H9 (cell line): Measurements from ENCODE around the gene C4orf36. TPM values are rescaled to one million over a fixed set of nuclear protein-coding genes. Genes with fewer than 3 reads are reported as not detected.

Source experiments
- DNase-seq: peaks from one replicate; pipeline ENCODE4 v3.0.0-alpha.2; 2017
- H2AFZ ChIP-seq: one replicate; pipeline ENCODE4 v1.6.1; 2013; ENCODE audit warnings: mild to moderate bottlenecking, low read length, control low read depth, moderate library complexity
- H2AK5ac ChIP-seq: 2 replicates; pipeline ENCODE4 v1.6.1; 2013; ENCODE audit warnings: low read length, control low read depth, mixed read lengths; ENCODE audit not compliant: insufficient read length
- H2BK120ac ChIP-seq: one replicate; pipeline ENCODE4 v1.6.1; 2013; ENCODE audit warnings: low read depth, mild to moderate bottlenecking, low read length, control low read depth, inconsistent platforms; ENCODE audit not compliant: poor library complexity, severe bottlenecking
- H2BK12ac ChIP-seq: 2 replicates; pipeline ENCODE4 v1.6.1; 2013; ENCODE audit warnings: low read length, control low read depth, mixed read lengths, low read depth; ENCODE audit not compliant: insufficient read length
- H2BK15ac ChIP-seq: 2 replicates; pipeline ENCODE4 v1.6.1; 2013; ENCODE audit warnings: low read depth, low read length, control low read depth
- H2BK20ac ChIP-seq: one replicate; pipeline ENCODE4 v1.6.1; 2013; ENCODE audit warnings: low read depth, mild to moderate bottlenecking, low read length, control low read depth, inconsistent platforms; ENCODE audit not compliant: poor library complexity, severe bottlenecking
- H2BK5ac ChIP-seq: 2 replicates; pipeline ENCODE4 v1.6.1; 2013; ENCODE audit warnings: low read length, control low read depth, mixed read lengths; ENCODE audit not compliant: insufficient read length
- H3K14ac ChIP-seq: 2 replicates; pipeline ENCODE4 v1.6.1; 2013; ENCODE audit warnings: low read length, control low read depth; ENCODE audit not compliant: insufficient read depth
- H3K18ac ChIP-seq: 2 replicates; pipeline ENCODE4 v1.6.1; 2013; ENCODE audit warnings: low read depth, mild to moderate bottlenecking, mixed read lengths, low read length, control low read depth; ENCODE audit not compliant: insufficient read length
- H3K23ac ChIP-seq: 2 replicates; pipeline ENCODE4 v1.6.1; 2013; ENCODE audit warnings: low read length, control low read depth, mixed read lengths, low read depth; ENCODE audit not compliant: insufficient read length
- H3K23me2 ChIP-seq: 2 replicates; pipeline ENCODE4 v1.6.1; 2013; ENCODE audit warnings: low read depth, mild to moderate bottlenecking, mixed read lengths, low read length, control low read depth; ENCODE audit not compliant: insufficient read length, poor library complexity, severe bottlenecking
- H3K27ac ChIP-seq: 2 replicates; pipeline ENCODE4 v1.5.1; 2013; ENCODE audit warnings: low read length, control low read depth, mixed read lengths, low read depth; ENCODE audit not compliant: insufficient read length
- H3K27me3 ChIP-seq: 2 replicates; pipeline ENCODE4 v1.6.1; 2013; ENCODE audit warnings: low read length, control low read depth, inconsistent platforms; ENCODE audit not compliant: insufficient read depth
- H3K4ac ChIP-seq: 2 replicates; pipeline ENCODE4 v1.6.1; 2013; ENCODE audit warnings: low read depth, mild to moderate bottlenecking, control low read depth, inconsistent platforms, low read length, moderate library complexity
- H3K4me1 ChIP-seq: 2 replicates; pipeline ENCODE4 v1.6.1; 2013; ENCODE audit warnings: low read length, control low read depth, inconsistent platforms; ENCODE audit not compliant: insufficient read depth
- H3K4me2 ChIP-seq: 2 replicates; pipeline ENCODE4 v1.6.1; 2013; ENCODE audit warnings: low read length, control low read depth, mixed read lengths; ENCODE audit not compliant: insufficient read length, insufficient read depth
- H3K56ac ChIP-seq: 2 replicates; pipeline ENCODE4 v1.6.1; 2013; ENCODE audit warnings: low read depth, mild to moderate bottlenecking, mixed read lengths, low read length, control low read depth; ENCODE audit not compliant: insufficient read length
- H3K79me1 ChIP-seq: 2 replicates; pipeline ENCODE4 v1.6.1; 2013; ENCODE audit warnings: low read depth, mild to moderate bottlenecking, moderate library complexity, low read length, control low read depth, inconsistent platforms; ENCODE audit not compliant: insufficient read depth, poor library complexity, severe bottlenecking
- H3K79me2 ChIP-seq: 2 replicates; pipeline ENCODE4 v1.6.1; 2013; ENCODE audit warnings: low read length, control low read depth, inconsistent platforms; ENCODE audit not compliant: insufficient read depth
- H3K9ac ChIP-seq: 2 replicates; pipeline ENCODE4 v1.6.1; 2013; ENCODE audit warnings: low read length, control low read depth, mixed read lengths; ENCODE audit not compliant: insufficient read length; ENCODE audit errors: extremely low read depth
- H3K9me3 ChIP-seq: one replicate; pipeline ENCODE4 v1.6.1; 2013; ENCODE audit warnings: low read depth, low read length, inconsistent platforms; ENCODE audit not compliant: control insufficient read depth
- H3T11ph ChIP-seq: one replicate; pipeline ENCODE4 v1.6.1; 2013; ENCODE audit warnings: mild to moderate bottlenecking, low read length, control low read depth, inconsistent platforms
- H4K20me1 ChIP-seq: one replicate; pipeline ENCODE4 v1.6.1; 2013; ENCODE audit not compliant: control insufficient read depth, insufficient read length, insufficient read depth
- H4K5ac ChIP-seq: 2 replicates; pipeline ENCODE4 v1.6.1; 2013; ENCODE audit warnings: low read depth, mild to moderate bottlenecking, mixed read lengths, low read length, control low read depth; ENCODE audit not compliant: insufficient read length
- H4K8ac ChIP-seq: replicated peaks from 2 replicates; pipeline ENCODE4 v1.6.1; 2013; ENCODE audit warnings: low read length, control low read depth, mixed read lengths, low read depth; ENCODE audit not compliant: insufficient read length
- H4K91ac ChIP-seq: 2 replicates; pipeline ENCODE4 v1.6.1; 2013; ENCODE audit warnings: low read depth, mild to moderate bottlenecking, moderate library complexity, mixed read lengths, low read length, control low read depth; ENCODE audit not compliant: insufficient read length
- H3K27ac Mint-ChIP-seq, 3 experiments: 2 replicates in 2 of 3; 3 replicates in 1 of 3; pipeline ENCODE4 v1.8.0; 2020 to 2021; ENCODE audit warnings: mixed read lengths in 3 of 3, mild to moderate bottlenecking in 1 of 3, moderate library complexity in 1 of 3
- H3K27me3 Mint-ChIP-seq: 2 replicates; pipeline ENCODE4 v1.8.0; 2021; ENCODE audit warnings: low read depth, mild to moderate bottlenecking, moderate library complexity, mixed read lengths
- H3K36me3 Mint-ChIP-seq, 3 experiments: 2 replicates in 2 of 3; 3 replicates in 1 of 3; pipeline ENCODE4 v1.8.0; 2020 to 2021; ENCODE audit warnings: low read depth in 3 of 3, mixed read lengths in 3 of 3; ENCODE audit not compliant: insufficient read depth in 1 of 3
- H3K4me1 Mint-ChIP-seq, 2 experiments: 2 replicates each; pipeline ENCODE4 v1.8.0; 2020; ENCODE audit warnings: mixed read lengths in 2 of 2
- H3K4me3 Mint-ChIP-seq, 2 experiments: 2 replicates in 1 of 2; 3 replicates in 1 of 2; pipeline ENCODE4 v1.8.0; 2020 to 2021; ENCODE audit warnings: mild to moderate bottlenecking in 2 of 2, mixed read lengths in 2 of 2, moderate library complexity in 1 of 2
- H3K9me3 Mint-ChIP-seq, 2 experiments: 2 replicates in 1 of 2; 3 replicates in 1 of 2; pipeline ENCODE4 v1.8.0; 2020; ENCODE audit warnings: mild to moderate bottlenecking in 2 of 2, mixed read lengths in 2 of 2, moderate library complexity in 1 of 2
- WGBS: extraction: QIAGEN DNeasy Blood & Tissue Kit; methylation state at CpG from one replicate; pipeline ENCODE4 v1.1.7; 2013; ENCODE audit warnings: missing lambda C conversion rate, low lambda C conversion rate, mixed read lengths; ENCODE audit not compliant: insufficient read length; ENCODE audit errors: extremely low coverage; 5-methylcytosine and 5-hydroxymethylcytosine counted together
- total RNA-seq: library from RNA; stranded (reverse); gene quantifications from 2 replicates; pipeline ENCODE4 v1.2.1, GENCODE V29; 2021
- TF ChIP-seq, protein P1 (sequence below): fragments of 200-600 bp; sonication (generic); conservative IDR thresholded peaks from 3 replicates; pipeline ENCODE4 v1.8.0; 2021; ENCODE audit warnings: antibody characterized with exemption, mild to moderate bottlenecking

Gene C4orf36
- total RNA-seq, 1 experiment from 2014 or later = 2.2 TPM

DNA sequence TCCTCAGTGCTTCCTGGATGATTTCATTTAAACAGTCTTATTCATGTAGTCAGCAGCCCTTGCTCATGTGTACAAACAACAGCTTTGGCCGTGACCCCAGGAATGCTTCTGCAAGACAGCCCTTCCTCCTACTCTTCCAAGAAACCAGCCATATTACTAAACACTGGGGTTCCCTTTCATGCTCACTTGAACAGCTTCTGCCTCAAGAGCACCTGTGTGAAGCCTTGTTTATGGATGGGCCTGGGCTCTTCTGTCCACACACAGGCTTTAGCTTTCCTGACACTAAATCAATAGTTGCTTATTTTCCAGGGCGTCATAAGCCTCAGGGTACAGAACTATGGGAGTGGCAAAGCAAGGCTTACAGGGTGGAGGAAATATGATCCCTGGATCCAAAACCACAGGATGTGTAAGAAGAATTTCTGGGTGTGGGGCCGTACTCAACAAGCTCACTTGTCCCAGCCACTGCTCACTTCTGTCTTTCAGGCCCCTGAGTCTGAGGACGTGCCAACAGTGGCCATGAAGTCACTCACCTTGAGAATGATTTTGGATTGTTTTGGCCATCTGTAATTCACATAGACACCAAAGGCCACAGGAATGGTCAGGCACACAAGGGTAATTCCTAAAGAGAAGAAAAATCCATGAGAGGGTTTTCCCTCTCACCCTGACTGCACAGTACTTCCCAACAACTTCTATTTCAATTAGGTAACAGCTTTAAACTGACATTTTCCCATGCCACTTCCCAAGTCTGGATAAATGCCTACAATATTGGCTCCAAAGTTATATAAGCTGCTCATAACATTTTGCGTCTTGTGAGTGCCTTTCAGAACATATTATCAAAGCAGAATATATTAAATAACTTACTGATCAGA lies 60.7 kb downstream of the C4orf36 start:
- H3T11ph ChIP-seq = no peak overlapping the region
- H3K14ac ChIP-seq = no peak overlapping the region
- no peaks in the 10 kb centered on the region; a peak in 1 of 7 replicates for H3K36me3 Mint-ChIP-seq
- H3K79me2 ChIP-seq = no peaks in the 10 kb centered on the region
- no peak overlapping the region for H4K8ac ChIP-seq
- no peak overlapping the region for H3K4ac ChIP-seq
- H3K9me3 Mint-ChIP-seq = no peaks in the 10 kb centered on the region
- H3K4me1 Mint-ChIP-seq = no peaks in the 10 kb centered on the region
- no peak overlapping the region for H3K4me3 Mint-ChIP-seq
- H3K4me2 ChIP-seq = no peak overlapping the region
- H3K23me2 ChIP-seq = no peaks in the 10 kb centered on the region
- H3K27ac Mint-ChIP-seq = peak overlapping the region in 1 of 3 experiments; percentile 7; a peak in 1 of 7 replicates
- no peak overlapping the region for H3K27ac ChIP-seq
- H4K91ac ChIP-seq = no peak overlapping the region
- H3K9me3 ChIP-seq = no peaks in the 10 kb centered on the region
- no peak overlapping the region for H2BK12ac ChIP-seq
- H2AFZ ChIP-seq = no peak overlapping the region
- H4K20me1 ChIP-seq = no peaks in the 10 kb centered on the region
- H3K56ac ChIP-seq = no peak overlapping the region
- no peak overlapping the region for H4K5ac ChIP-seq
- no peaks in the 10 kb centered on the region for H3K27me3 ChIP-seq
- TF ChIP-seq, protein P1, sequence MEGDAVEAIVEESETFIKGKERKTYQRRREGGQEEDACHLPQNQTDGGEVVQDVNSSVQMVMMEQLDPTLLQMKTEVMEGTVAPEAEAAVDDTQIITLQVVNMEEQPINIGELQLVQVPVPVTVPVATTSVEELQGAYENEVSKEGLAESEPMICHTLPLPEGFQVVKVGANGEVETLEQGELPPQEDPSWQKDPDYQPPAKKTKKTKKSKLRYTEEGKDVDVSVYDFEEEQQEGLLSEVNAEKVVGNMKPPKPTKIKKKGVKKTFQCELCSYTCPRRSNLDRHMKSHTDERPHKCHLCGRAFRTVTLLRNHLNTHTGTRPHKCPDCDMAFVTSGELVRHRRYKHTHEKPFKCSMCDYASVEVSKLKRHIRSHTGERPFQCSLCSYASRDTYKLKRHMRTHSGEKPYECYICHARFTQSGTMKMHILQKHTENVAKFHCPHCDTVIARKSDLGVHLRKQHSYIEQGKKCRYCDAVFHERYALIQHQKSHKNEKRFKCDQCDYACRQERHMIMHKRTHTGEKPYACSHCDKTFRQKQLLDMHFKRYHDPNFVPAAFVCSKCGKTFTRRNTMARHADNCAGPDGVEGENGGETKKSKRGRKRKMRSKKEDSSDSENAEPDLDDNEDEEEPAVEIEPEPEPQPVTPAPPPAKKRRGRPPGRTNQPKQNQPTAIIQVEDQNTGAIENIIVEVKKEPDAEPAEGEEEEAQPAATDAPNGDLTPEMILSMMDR = no peak
- H2BK120ac ChIP-seq = no peak overlapping the region
- no peak overlapping the region for H3K18ac ChIP-seq
- DNase-seq = no peak
- no peak overlapping the region for H2BK5ac ChIP-seq
- H3K27me3 Mint-ChIP-seq = no peaks in the 10 kb centered on the region; the same call in 1 of the 2 replicates
- H3K4me1 ChIP-seq = no peaks in the 10 kb centered on the region
- H2AK5ac ChIP-seq = no peak overlapping the region
- H3K9ac ChIP-seq = no peak overlapping the region
- H2BK15ac ChIP-seq = no peak overlapping the region
- no peaks in the 10 kb centered on the region for H3K79me1 ChIP-seq
- no CpG with 5 or more reads among the region's 5 CpGs for WGBS
- no peak overlapping the region for H3K23ac ChIP-seq
- no peak overlapping the region for H2BK20ac ChIP-seq

Other genes with a start within 250 kb of the C4orf36 start
- gene SLC10A6, start 43.0 kb downstream of the C4orf36 start, total RNA-seq = not detected in 2 replicates
- 68.9 and 74.5 TPM in 2 replicates for gene AFF1, start 42.6 kb upstream of the C4orf36 start, total RNA-seq